ENCODE results near the gene SEMG1.

SEMG1 gene

DNA sequence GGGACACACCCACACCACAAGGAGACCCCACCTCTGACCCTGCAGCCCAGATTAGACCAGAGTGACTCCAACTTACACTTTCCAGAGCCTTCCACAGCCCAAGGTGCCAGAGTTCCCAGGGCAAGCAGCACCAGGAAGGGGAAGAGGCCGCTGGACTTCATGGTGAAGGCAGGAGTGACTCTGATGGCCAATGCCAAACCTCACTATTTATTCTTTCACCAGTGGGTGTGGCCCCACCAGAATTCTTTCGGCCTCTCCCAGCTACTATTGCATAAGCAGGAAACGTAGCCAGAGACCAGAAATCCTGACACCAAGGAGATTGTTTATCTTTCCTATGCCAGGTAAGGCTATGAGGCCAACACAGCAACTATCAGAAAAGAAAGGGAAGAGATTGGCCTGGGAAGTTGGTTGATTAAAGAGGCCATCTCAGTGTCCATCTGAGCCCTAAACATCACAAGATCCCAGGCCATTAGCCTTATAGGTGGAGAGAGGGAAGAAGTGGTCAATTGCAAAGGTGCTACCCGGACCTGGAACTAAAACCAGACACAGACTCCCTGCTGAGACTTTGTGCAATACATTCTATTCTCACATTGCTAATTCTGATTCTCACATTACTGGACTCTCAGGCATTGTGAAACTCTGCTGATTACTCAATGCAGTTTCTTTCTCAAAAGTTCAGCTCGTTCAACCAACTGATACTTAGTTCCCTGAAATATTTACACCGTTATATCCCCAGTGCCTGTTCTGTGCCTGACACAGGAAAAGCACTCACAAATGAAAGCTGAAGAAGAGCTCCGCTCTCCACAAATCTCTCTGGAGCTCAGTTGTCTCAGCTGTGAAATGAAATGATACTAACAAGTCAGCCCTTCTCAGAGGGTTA is 47.8 kb downstream of the SEMG1 start, which contains the start of gene SLPI:
Gene SLPI (minus strand): TSS at position 182 of the 880 bp plus-strand sequence. CDS start 21 bp downstream, at position 161.
- H3K4me1 ChIP-seq (ENCODE audit: control insufficient read depth, insufficient read depth, low read length, poor library complexity, severe bottlenecking): no peaks in the 10 kb centered on the region
- no peaks in the 10 kb centered on the region for H3K9me3 ChIP-seq (ENCODE audit: control insufficient read depth, low read length)
- no peaks in the 10 kb centered on the region for H3K36me3 ChIP-seq (ENCODE audit: control insufficient read depth, insufficient read depth, low read length)
- WGBS, 2 experiments (ENCODE audit: insufficient coverage in 2 of 2): 91 to 94% methylated on average over 4 of the region's 7 CpGs
- H3K4me3 ChIP-seq (ENCODE audit: extremely low read depth, insufficient read depth, low read length, poor library complexity, severe bottlenecking): no peak within 1 kb of the TSS
- H3K27ac ChIP-seq (ENCODE audit: low read depth, low read length, severe bottlenecking): no peak within 1 kb of the TSS

GRCh38 chr20:45257161-45257560 is 50.3 kb downstream of the SEMG1 start:
- Histone ChIP-seq H3K4me3 (ENCODE audit: extremely low read depth, insufficient read depth, low read length, poor library complexity, severe bottlenecking) (no peak overlapping the region), H3K27ac (ENCODE audit: low read depth, low read length, severe bottlenecking) (no peak overlapping the region), H3K36me3 (ENCODE audit: control insufficient read depth, insufficient read depth, low read length) (no peaks in the 10 kb centered on the region), H3K4me1 (ENCODE audit: control insufficient read depth, insufficient read depth, low read length, poor library complexity, severe bottlenecking) (no peaks in the 10 kb centered on the region), H3K9me3 (ENCODE audit: control insufficient read depth, low read length) (no peaks in the 10 kb centered on the region)
- 73 to 79% methylated on average over 3 of the region's 3 CpGs for WGBS, 2 experiments (ENCODE audit: insufficient coverage in 2 of 2)

DNA sequence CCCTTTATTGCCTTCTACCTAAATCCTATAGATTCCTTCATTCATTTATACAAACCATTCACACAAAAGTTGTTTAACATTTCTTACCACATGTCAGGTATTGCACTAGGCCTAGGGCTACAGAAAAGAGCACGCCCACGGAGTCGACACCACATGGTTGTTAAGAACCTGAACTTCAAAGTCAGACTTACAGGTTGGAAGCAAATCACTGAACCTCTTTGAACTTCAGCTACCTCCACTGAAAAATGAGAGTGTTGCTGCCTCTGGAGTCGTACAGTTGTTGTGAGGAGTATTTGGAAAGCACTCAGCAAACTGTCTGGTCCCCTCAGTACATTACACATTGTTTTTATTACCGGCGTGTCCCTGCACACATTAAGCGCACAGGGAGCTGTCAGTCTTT is 50.9 kb downstream of the SEMG1 start:
- Histone ChIP-seq H3K36me3 (ENCODE audit: control insufficient read depth, insufficient read depth, low read length) (no peaks in the 10 kb centered on the region), H3K4me1 (ENCODE audit: control insufficient read depth, insufficient read depth, low read length, poor library complexity, severe bottlenecking) (no peaks in the 10 kb centered on the region), H3K4me3 (ENCODE audit: extremely low read depth, insufficient read depth, low read length, poor library complexity, severe bottlenecking) (no peak overlapping the region), H3K27ac (ENCODE audit: low read depth, low read length, severe bottlenecking) (no peak overlapping the region), H3K9me3 (ENCODE audit: control insufficient read depth, low read length) (no peaks in the 10 kb centered on the region)
- WGBS, 2 experiments (ENCODE audit: insufficient coverage in 2 of 2): 91 to 93% methylated on average over 6 of the region's 7 CpGs

DNA sequence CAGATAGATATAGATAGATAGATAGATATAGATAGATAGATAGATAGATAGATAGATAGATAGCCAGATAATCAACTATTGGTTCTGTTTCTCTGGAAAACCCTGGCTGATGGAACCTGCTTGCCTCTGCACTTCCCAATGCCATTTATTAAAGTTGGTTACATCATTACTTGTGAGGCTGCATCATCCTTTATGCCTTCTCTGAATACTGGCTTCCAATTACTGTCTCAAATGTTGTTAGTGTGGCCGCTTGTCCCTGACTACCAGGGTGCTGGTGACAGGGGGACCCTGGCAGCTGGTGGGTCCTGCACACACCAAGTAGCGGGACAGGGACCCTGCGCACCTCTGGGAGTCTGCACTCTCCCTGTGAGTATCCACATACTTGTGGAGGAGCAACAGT is 51.4 kb downstream of the SEMG1 start:
- Histone ChIP-seq H3K4me1 (ENCODE audit: control insufficient read depth, insufficient read depth, low read length, poor library complexity, severe bottlenecking) (no peaks in the 10 kb centered on the region), H3K27ac (ENCODE audit: low read depth, low read length, severe bottlenecking) (no peak overlapping the region), H3K4me3 (ENCODE audit: extremely low read depth, insufficient read depth, low read length, poor library complexity, severe bottlenecking) (no peak overlapping the region), H3K9me3 (ENCODE audit: control insufficient read depth, low read length) (no peaks in the 10 kb centered on the region), H3K36me3 (ENCODE audit: control insufficient read depth, insufficient read depth, low read length) (no peaks in the 10 kb centered on the region)
- 80 to 100% methylated on average over 1 to 2 of the region's 3 CpGs for WGBS, 2 experiments (ENCODE audit: insufficient coverage in 2 of 2)

GRCh38 chr20:45258664-45259063 is 51.8 kb downstream of the SEMG1 start:
- no peaks in the 10 kb centered on the region for H3K9me3 ChIP-seq (ENCODE audit: control insufficient read depth, low read length)
- no peaks in the 10 kb centered on the region for H3K4me1 ChIP-seq (ENCODE audit: control insufficient read depth, insufficient read depth, low read length, poor library complexity, severe bottlenecking)
- no peak overlapping the region for H3K27ac ChIP-seq (ENCODE audit: low read depth, low read length, severe bottlenecking)
- H3K4me3 ChIP-seq (ENCODE audit: extremely low read depth, insufficient read depth, low read length, poor library complexity, severe bottlenecking): no peak overlapping the region
- 13 to 71% methylated on average over 1 of the region's 2 CpGs for WGBS, 2 experiments (ENCODE audit: insufficient coverage in 2 of 2)
- H3K36me3 ChIP-seq (ENCODE audit: control insufficient read depth, insufficient read depth, low read length): no peaks in the 10 kb centered on the region

Data from mesodermal cell (in vitro differentiated cells).